ENCODE measurements around the gene ARMH2. TPM values are rescaled to one million over a fixed set of nuclear protein-coding genes. Genes with fewer than 3 reads are reported as not detected.
"Not testable (repeated sequence)": the region's sequence is repeated elsewhere in the genome, so short reads cannot be mapped to it uniquely, and the experiment has no call there.

ARMH2 gene
- total and polyA plus RNA-seq, 10 of the 15 experiments (the other 5 are each of a cell fraction or from before 2014, with no cell fraction given), result 0.18 to 0.46 TPM; not detected in 8

GRCh38 chr6:24765968-24766367 is 32.7 kb downstream of the ARMH2 start:
- intact Hi-C loops (cut with micrococcal nuclease; ENCODE audit: unreplicated experiment), result loop anchor here (1.0 to 5.0 kb wide), 3 partner anchors 45 to 484 kb away; no protein-coding TSS in a partner anchor
- H3K36me3 ChIP-seq (ENCODE audit: control insufficient read depth in 2 of 2, insufficient read depth in 2 of 2, low read length in 1 of 2); H3K79me2 ChIP-seq (ENCODE audit: control insufficient read depth, insufficient read depth, low read length); H3K4me1 ChIP-seq (ENCODE audit: control insufficient read depth, insufficient read depth, low read length); in situ Hi-C loops (cut with MboI); H4K20me1 ChIP-seq (ENCODE audit: control insufficient read depth, insufficient read depth); H3K27me3 ChIP-seq (replicated peaks in 1 of 2; ENCODE audit: control insufficient read depth in 2 of 2, insufficient read depth in 2 of 2, low read length in 1 of 2); POLR2A ChIA-PET; H3K9me3 ChIP-seq (replicated peaks; ENCODE audit: control insufficient read depth, insufficient read depth, low read length); FAIRE-seq; BruUV-seq (replicated peaks); H2AFZ ChIP-seq (ENCODE audit: control insufficient read depth, low read depth, low read length); H3K9ac ChIP-seq (ENCODE audit: control insufficient read depth, insufficient read depth, low read length); H3K4me3 ChIP-seq; ATAC-seq; DNase-seq (ENCODE audit: low read depth, low spot score); H3K27ac ChIP-seq (ENCODE audit: control insufficient read depth, insufficient read depth); H3K4me2 ChIP-seq (ENCODE audit: control insufficient read depth, insufficient read depth): not testable (repeated sequence)
- ChIA-PET RAD21 (ENCODE audit: unreplicated experiment) (interaction anchor here (0.6 to 1.5 kb wide), 4 partner anchors 182 to 280 kb away, joined by 3 to 7 read pairs (median 6); no protein-coding TSS in a partner anchor), CTCF (interaction anchor here (0.6 to 4.0 kb wide), 22 partner anchors 9 to 489 kb away, joined by 3 to 45 read pairs (median 4); partner anchors contain the start of genes ALDH5A1 and GMNN), SMC1A (ENCODE audit: uncharacterized antibody, unreplicated experiment) (interaction anchor here (0.8 to 3.5 kb wide), 12 partner anchors 13 to 340 kb away, joined by 3 to 16 read pairs (median 4); partner anchors contain the start of gene C6orf62)
- WGBS (ENCODE audit: insufficient coverage, insufficient replicate concordance, low lambda C conversion rate, missing lambda C conversion rate), result 84% methylated on average over 26 of the region's 26 CpGs

- not testable (repeated sequence) for H3K4me3 ChIP-seq; H3K36me3 ChIP-seq (ENCODE audit: control insufficient read depth in 2 of 2, insufficient read depth in 2 of 2, low read length in 1 of 2); BruUV-seq (replicated peaks); ATAC-seq; H3K27ac ChIP-seq (ENCODE audit: control insufficient read depth, insufficient read depth); FAIRE-seq; H3K9me3 ChIP-seq (replicated peaks; ENCODE audit: control insufficient read depth, insufficient read depth, low read length); H3K79me2 ChIP-seq (ENCODE audit: control insufficient read depth, insufficient read depth, low read length); H3K27me3 ChIP-seq (replicated peaks in 1 of 2; ENCODE audit: control insufficient read depth in 2 of 2, insufficient read depth in 2 of 2, low read length in 1 of 2); H3K4me1 ChIP-seq (ENCODE audit: control insufficient read depth, insufficient read depth, low read length); H3K4me2 ChIP-seq (ENCODE audit: control insufficient read depth, insufficient read depth); H2AFZ ChIP-seq (ENCODE audit: control insufficient read depth, low read depth, low read length); H3K9ac ChIP-seq (ENCODE audit: control insufficient read depth, insufficient read depth, low read length); DNase-seq (ENCODE audit: low read depth, low spot score); H4K20me1 ChIP-seq (ENCODE audit: control insufficient read depth, insufficient read depth)
- ChIA-PET POLR2A (interaction anchor here (0.5 kb wide), 1 partner anchor 81 kb away, joined by 4 read pairs; no protein-coding TSS in a partner anchor), RAD21 (ENCODE audit: unreplicated experiment) (interaction anchor here (0.8 to 1.5 kb wide), 3 partner anchors 181 to 242 kb away, joined by 3 to 7 read pairs (median 7); no protein-coding TSS in a partner anchor), CTCF (interaction anchor here (0.8 to 4.0 kb wide), 10 partner anchors 11 to 482 kb away, joined by 3 to 45 read pairs (median 4); partner anchors contain the start of gene ALDH5A1), SMC1A (ENCODE audit: uncharacterized antibody, unreplicated experiment) (interaction anchor here (0.7 to 3.5 kb wide), 7 partner anchors 20 to 244 kb away, joined by 3 to 16 read pairs (median 4); no protein-coding TSS in a partner anchor)
- intact Hi-C loops (cut with micrococcal nuclease; ENCODE audit: unreplicated experiment) (loop anchor here (5.0 kb wide), 1 partner anchor 483 kb away; no protein-coding TSS in a partner anchor), in situ Hi-C loops (cut with MboI) (loop anchor here (5.0 kb wide), 1 partner anchor 178 kb away; no protein-coding TSS in a partner anchor)
- WGBS (ENCODE audit: insufficient coverage, insufficient replicate concordance, low lambda C conversion rate, missing lambda C conversion rate), result 81% methylated on average over 20 of the region's 20 CpGs
- TF ChIP-seq NFYB (IDR thresholded peaks at IDR 0.05; ENCODE audit: insufficient read depth, low read depth, low read length), result 0 out of 2 replicates have a peak, but pooled peaks have one; percentile 25
Observed at GRCh38 chr6:24764833-24765828, 33.6 kb downstream of the ARMH2 start.

Measured in GM12878 (cell line).